Suprapubic skin (tissue), 4 donors: ENCODE data around the gene MYH3. TPM values are rescaled to one million over a fixed set of nuclear protein-coding genes. Genes with fewer than 3 reads are reported as not detected.

Experiments
- DNase-seq, 2 donors: peaks; one replicate each; pipeline ENCODE4 v3.0.0-alpha.2; 2019; ENCODE audit warnings: low spot score in 2 of 2
- H3K27ac ChIP-seq: fragments of 200-600 bp; sonication (generic); one replicate; pipeline ENCODE4 v1.5.1; 2019
- H3K27me3 ChIP-seq: fragments of 200-600 bp; sonication (generic); one replicate; pipeline ENCODE4 v1.5.1; 2019
- H3K36me3 ChIP-seq: fragments of 200-600 bp; sonication (generic); one replicate; pipeline ENCODE4 v1.5.1; 2019
- H3K4me1 ChIP-seq: fragments of 200-600 bp; sonication (generic); one replicate; pipeline ENCODE4 v1.5.1; 2019
- H3K4me3 ChIP-seq: fragments of 200-600 bp; sonication (generic); one replicate; pipeline ENCODE4 v1.5.1; 2019; ENCODE audit warnings: mild to moderate bottlenecking
- H3K9me3 ChIP-seq: fragments of 200-600 bp; sonication (generic); one replicate; pipeline ENCODE4 v1.5.1; 2019
- CTCF ChIP-seq, 2 donors: fragments of 200-600 bp in 1 of 2; fragments of 450-650 bp in 1 of 2; sonication (generic) in 1 of 2; IDR thresholded peaks; one replicate each; pipeline ENCODE4 v1.5.1; 2016 to 2019; ENCODE audit warnings: antibody characterized with exemption in 2 of 2, mild to moderate bottlenecking in 1 of 2, moderate library complexity in 1 of 2
- EP300 ChIP-seq: sonication (generic); formaldehyde crosslinking; IDR thresholded peaks from one replicate; pipeline ENCODE4 v1.6.1; 2017; ENCODE audit warnings: antibody characterized with exemption
- POLR2A ChIP-seq, 2 donors: fragments of 450-650 bp; IDR thresholded peaks; one replicate each; pipeline ENCODE4 v1.6.1; 2017; ENCODE audit warnings: antibody characterized with exemption in 2 of 2, mild to moderate bottlenecking in 2 of 2, moderate library complexity in 2 of 2
- POLR2AphosphoS5 ChIP-seq, 3 donors: sonication (generic); formaldehyde crosslinking; IDR thresholded peaks; one replicate each; pipeline ENCODE4 v1.6.1; 2017; ENCODE audit warnings: antibody characterized with exemption in 3 of 3
- WGBS: methylation state at CpG from one replicate; pipeline ENCODE4 v1.1.5; 2018; 5-methylcytosine and 5-hydroxymethylcytosine counted together
- total RNA-seq, 4 donors: library from RNA; depleted of rRNA; stranded (reverse); fragments of >200 nt; gene quantifications; one replicate each; pipeline ENCODE4 v1.1.0, GENCODE V29; 2016

MYH3 gene
- total RNA-seq, 4 donors from 2014 or later, result 0.89 to 6.5 (median 1.1) TPM

- no peak for TF ChIP-seq POLR2A (IDR thresholded peaks at IDR 0.05)
- no peak for TF ChIP-seq CTCF (IDR thresholded peaks at IDR 0.05)
- no peak for TF ChIP-seq EP300
- no peak for TF ChIP-seq POLR2AphosphoS5 (IDR thresholded peaks at IDR 0.05)
- Histone ChIP-seq H3K27me3 (peaks cover 11% of the 10 kb centered on the region), H3K4me3 (no peak overlapping the region), H3K27ac (no peak overlapping the region), H3K36me3 (no peaks in the 10 kb centered on the region), H3K9me3 (no peaks in the 10 kb centered on the region), H3K4me1 (no peaks in the 10 kb centered on the region)
- 74% methylated on average over 3 of the region's 3 CpGs for WGBS
- DNase-seq, result no peak
Measured at GRCh38 chr17:10603931-10604330, 53.2 kb downstream of the MYH3 start.

GRCh38 chr17:10600571-10600970, 56.5 kb downstream of the MYH3 start:
- Histone ChIP-seq H3K36me3 (no peaks in the 10 kb centered on the region), H3K27ac (no peak overlapping the region), H3K4me1 (no peaks in the 10 kb centered on the region), H3K27me3 (peaks cover 20% of the 10 kb centered on the region), H3K4me3 (no peak overlapping the region), H3K9me3 (no peaks in the 10 kb centered on the region)
- 34% methylated on average over 5 of the region's 5 CpGs for WGBS
- no peak for TF ChIP-seq EP300
- no peak for TF ChIP-seq POLR2A (IDR thresholded peaks at IDR 0.05)
- TF ChIP-seq CTCF (IDR thresholded peaks at IDR 0.05), result no peak
- TF ChIP-seq POLR2AphosphoS5 (IDR thresholded peaks at IDR 0.05), result no peak
- no peak for DNase-seq

GRCh38 chr17:10598621-10599020, 58.5 kb downstream of the MYH3 start:
- H3K4me1 ChIP-seq, result no peaks in the 10 kb centered on the region
- peaks cover 20% of the 10 kb centered on the region for H3K27me3 ChIP-seq
- no peaks in the 10 kb centered on the region for H3K36me3 ChIP-seq
- WGBS, result 67% methylated on average over 2 of the region's 2 CpGs
- no peak for DNase-seq
- TF ChIP-seq POLR2A (IDR thresholded peaks at IDR 0.05), result no peak
- TF ChIP-seq EP300, result no peak
- no peak for TF ChIP-seq POLR2AphosphoS5 (IDR thresholded peaks at IDR 0.05)
- TF ChIP-seq CTCF (IDR thresholded peaks at IDR 0.05), result no peak
- no peaks in the 10 kb centered on the region for H3K9me3 ChIP-seq
- no peak overlapping the region for H3K27ac ChIP-seq
- no peak overlapping the region for H3K4me3 ChIP-seq

- Histone ChIP-seq H3K4me3 (no peak overlapping the region), H3K4me1 (no peaks in the 10 kb centered on the region), H3K9me3 (no peaks in the 10 kb centered on the region), H3K27ac (no peak overlapping the region), H3K36me3 (no peaks in the 10 kb centered on the region), H3K27me3 (peaks cover 18% of the 10 kb centered on the region)
- 85% methylated on average over 8 of the region's 8 CpGs for WGBS
- DNase-seq, result no peak
- TF ChIP-seq POLR2AphosphoS5 (IDR thresholded peaks at IDR 0.05) (no peak), EP300 (no peak), CTCF (IDR thresholded peaks at IDR 0.05) (no peak), POLR2A (IDR thresholded peaks at IDR 0.05) (no peak)
Measured at GRCh38 chr17:10589553-10590145, 67.5 kb downstream of the MYH3 start.

- H3K4me1 ChIP-seq, result no peaks in the 10 kb centered on the region
- H3K4me3 ChIP-seq, result no peak overlapping the region
- WGBS, result 76% methylated on average over 9 of the region's 9 CpGs
- no peak overlapping the region for H3K27ac ChIP-seq
- no peak for DNase-seq
- peaks cover 7% of the 10 kb centered on the region for H3K27me3 ChIP-seq
- H3K9me3 ChIP-seq, result no peaks in the 10 kb centered on the region
- no peak for TF ChIP-seq POLR2AphosphoS5 (IDR thresholded peaks at IDR 0.05)
- no peak for TF ChIP-seq EP300
- TF ChIP-seq CTCF (IDR thresholded peaks at IDR 0.05), result no peak
- no peak for TF ChIP-seq POLR2A (IDR thresholded peaks at IDR 0.05)
- no peaks in the 10 kb centered on the region for H3K36me3 ChIP-seq
Measured at GRCh38 chr17:10585529-10585928, 71.6 kb downstream of the MYH3 start.
